Breast epithelium (tissue), 4 donors: ENCODE data around the gene SEZ6L. TPM values are rescaled to one million over a fixed set of nuclear protein-coding genes. Genes with fewer than 3 reads are reported as not detected.

Source experiments
- DNase-seq, 2 donors: peaks; one replicate each; pipeline ENCODE4 v3.0.0-alpha.2; 2019; ENCODE audit warnings: low spot score in 2 of 2
- H3K27ac ChIP-seq, 2 donors: fragments of 200-600 bp; sonication (generic) in 1 of 2; one replicate each; pipeline ENCODE4 v1.5.1; 2016 to 2019; ENCODE audit warnings: mild to moderate bottlenecking in 1 of 2
- H3K27me3 ChIP-seq, 2 donors: fragments of 200-600 bp; sonication (generic) in 1 of 2; one replicate each; pipeline versions ENCODE4 v1.5.1 to v1.6.0; 2017 to 2019; ENCODE audit warnings: control low read depth in 1 of 2, mild to moderate bottlenecking in 1 of 2
- H3K36me3 ChIP-seq: fragments of 200-600 bp; one replicate; pipeline ENCODE4 v1.5.1; 2019
- H3K4me1 ChIP-seq, 2 donors: fragments of 200-600 bp; sonication (generic); one replicate each; pipeline ENCODE4 v1.5.1; 2016 to 2019; ENCODE audit warnings: control low read depth in 1 of 2
- H3K4me3 ChIP-seq, 3 donors: fragments of 200-600 bp; sonication (generic); 1 replicate in 2 of 3; 2 replicates in 1 of 3; pipeline ENCODE4 v1.5.1; 2016 to 2019; ENCODE audit warnings: mild to moderate bottlenecking in 3 of 3, moderate library complexity in 2 of 3
- H3K9me3 ChIP-seq, 2 donors: fragments of 200-600 bp; sonication (generic) in 1 of 2; one replicate each; pipeline ENCODE4 v1.5.1; 2016 to 2019; ENCODE audit warnings: control low read depth in 1 of 2
- POLR2A ChIP-seq: fragments of 450-650 bp; IDR thresholded peaks from one replicate; pipeline ENCODE4 v1.6.1; 2016; ENCODE audit warnings: antibody characterized with exemption, mild to moderate bottlenecking, moderate library complexity
- POLR2AphosphoS5 ChIP-seq, 3 donors: sonication (generic); formaldehyde crosslinking; IDR thresholded peaks; one replicate each; pipeline ENCODE4 v1.6.1; 2017; ENCODE audit warnings: antibody characterized with exemption in 3 of 3
- intact Hi-C: fragments of 100-400 bp; cut with DNase I; formaldehyde crosslinking; loops from one replicate; pipeline ENCODE4 v1.15.1; 2023; ENCODE audit warnings: low total_unique reads
- total RNA-seq, 3 donors: library from RNA; depleted of rRNA; stranded (reverse); fragments of >200 nt; gene quantifications; one replicate each; pipeline ENCODE4 v1.1.0, GENCODE V29; 2016
- TF ChIP-seq, protein P1 (sequence below), 3 donors: fragments of 450-650 bp; IDR thresholded peaks; one replicate each; pipeline ENCODE4 v1.5.1; 2016 to 2017; ENCODE audit warnings: antibody characterized with exemption in 3 of 3, mild to moderate bottlenecking in 3 of 3, moderate library complexity in 3 of 3

SEZ6L gene
- total RNA-seq, 3 donors from 2014 or later, result under 0.01 to 0.16 (median 0.15) TPM

- Histone ChIP-seq H3K27ac (no peak overlapping the region), H3K36me3 (no peaks in the 10 kb centered on the region), H3K4me3 (no peak overlapping the region), H3K9me3 (peaks cover 0 to 5% of the 10 kb centered on the region in 2 donors), H3K4me1 (no peaks in the 10 kb centered on the region), H3K27me3 (no peaks in the 10 kb centered on the region)
- intact Hi-C loops, result no loop called here
- no peak for TF ChIP-seq POLR2A
- TF ChIP-seq, protein P1, sequence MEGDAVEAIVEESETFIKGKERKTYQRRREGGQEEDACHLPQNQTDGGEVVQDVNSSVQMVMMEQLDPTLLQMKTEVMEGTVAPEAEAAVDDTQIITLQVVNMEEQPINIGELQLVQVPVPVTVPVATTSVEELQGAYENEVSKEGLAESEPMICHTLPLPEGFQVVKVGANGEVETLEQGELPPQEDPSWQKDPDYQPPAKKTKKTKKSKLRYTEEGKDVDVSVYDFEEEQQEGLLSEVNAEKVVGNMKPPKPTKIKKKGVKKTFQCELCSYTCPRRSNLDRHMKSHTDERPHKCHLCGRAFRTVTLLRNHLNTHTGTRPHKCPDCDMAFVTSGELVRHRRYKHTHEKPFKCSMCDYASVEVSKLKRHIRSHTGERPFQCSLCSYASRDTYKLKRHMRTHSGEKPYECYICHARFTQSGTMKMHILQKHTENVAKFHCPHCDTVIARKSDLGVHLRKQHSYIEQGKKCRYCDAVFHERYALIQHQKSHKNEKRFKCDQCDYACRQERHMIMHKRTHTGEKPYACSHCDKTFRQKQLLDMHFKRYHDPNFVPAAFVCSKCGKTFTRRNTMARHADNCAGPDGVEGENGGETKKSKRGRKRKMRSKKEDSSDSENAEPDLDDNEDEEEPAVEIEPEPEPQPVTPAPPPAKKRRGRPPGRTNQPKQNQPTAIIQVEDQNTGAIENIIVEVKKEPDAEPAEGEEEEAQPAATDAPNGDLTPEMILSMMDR (IDR thresholded peaks at IDR 0.05), result no peak
- no peak for DNase-seq
These were observed 25.1 kb downstream of the SEZ6L start for GRCh38 chr22:26194313-26194712.

GRCh38 chr22:26194877-26195276 lies 25.6 kb downstream of the SEZ6L start:
- Histone ChIP-seq H3K4me3 (no peak overlapping the region), H3K27me3 (no peaks in the 10 kb centered on the region), H3K36me3 (no peaks in the 10 kb centered on the region), H3K27ac (no peak overlapping the region), H3K4me1 (no peaks in the 10 kb centered on the region), H3K9me3 (peaks cover 0 to 5% of the 10 kb centered on the region in 2 donors)
- no peak for DNase-seq
- TF ChIP-seq, protein P1 (IDR thresholded peaks at IDR 0.05), result no peak
- no peak for TF ChIP-seq POLR2A
- TF ChIP-seq POLR2AphosphoS5 (IDR thresholded peaks at IDR 0.05), result no peak
- intact Hi-C loops, result no loop called here

GRCh38 chr22:26196657-26197056 lies 27.4 kb downstream of the SEZ6L start:
- H3K4me3 ChIP-seq, result no peak overlapping the region
- no peak overlapping the region for H3K27ac ChIP-seq
- no peaks in the 10 kb centered on the region for H3K36me3 ChIP-seq
- H3K9me3 ChIP-seq, result no peaks in the 10 kb centered on the region
- no peaks in the 10 kb centered on the region for H3K27me3 ChIP-seq
- no peak for TF ChIP-seq POLR2A
- no peak for TF ChIP-seq POLR2AphosphoS5 (IDR thresholded peaks at IDR 0.05)
- TF ChIP-seq, protein P1 (IDR thresholded peaks at IDR 0.05), result no peak
- DNase-seq, result no peak
- H3K4me1 ChIP-seq, result no peaks in the 10 kb centered on the region
- intact Hi-C loops, result no loop called here

DNA sequence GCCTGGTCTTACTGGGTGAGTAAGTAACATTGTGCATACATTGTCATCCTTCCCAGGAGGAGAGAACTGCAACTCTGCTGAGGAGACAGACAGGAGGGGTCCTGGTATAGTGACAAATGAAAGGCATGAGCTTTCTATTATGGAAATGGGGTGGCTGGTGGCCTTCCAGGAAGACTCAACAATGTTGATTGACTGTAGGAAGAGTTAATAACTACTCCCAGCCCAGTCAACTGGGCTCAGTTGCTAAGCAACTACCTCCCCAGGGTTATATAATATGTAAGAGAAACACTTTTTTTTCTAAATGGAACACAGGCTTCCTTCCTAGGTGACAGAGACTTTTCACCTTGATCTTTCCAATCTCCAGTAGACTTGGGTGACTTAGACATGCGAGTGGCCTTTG lies 28.2 kb downstream of the SEZ6L start:
- Histone ChIP-seq H3K27ac (no peak overlapping the region), H3K36me3 (no peaks in the 10 kb centered on the region), H3K27me3 (peaks cover 0 to 4% of the 10 kb centered on the region in 2 donors), H3K4me3 (no peak overlapping the region), H3K9me3 (no peaks in the 10 kb centered on the region), H3K4me1 (no peaks in the 10 kb centered on the region)
- TF ChIP-seq POLR2AphosphoS5 (IDR thresholded peaks at IDR 0.05) (no peak), POLR2A (no peak)
- TF ChIP-seq, protein P1 (IDR thresholded peaks at IDR 0.05), result no peak
- DNase-seq, result no peak
- intact Hi-C loops, result no loop called here

DNA sequence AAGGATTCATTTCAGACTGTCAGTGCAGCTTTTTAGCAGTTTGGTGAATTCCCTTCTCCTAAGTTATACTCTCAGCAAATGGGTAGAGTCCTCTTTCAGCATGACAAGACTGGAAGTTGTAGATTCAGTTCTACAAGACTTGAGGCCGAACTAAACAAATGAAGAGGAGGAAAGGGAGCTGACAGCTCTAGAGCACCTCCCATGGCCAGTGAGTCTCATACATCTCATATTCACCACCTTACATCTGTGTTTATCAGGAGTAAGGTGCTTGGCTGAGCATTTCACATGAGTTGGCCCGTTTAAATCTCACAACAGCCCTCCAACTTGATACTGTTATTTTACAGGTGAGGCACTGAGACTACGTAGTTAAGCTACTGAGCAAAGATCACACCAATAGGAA lies 30.4 kb downstream of the SEZ6L start:
- DNase-seq, result no peak
- Histone ChIP-seq H3K4me3 (no peak overlapping the region), H3K9me3 (no peaks in the 10 kb centered on the region), H3K27ac (no peak overlapping the region), H3K4me1 (no peaks in the 10 kb centered on the region), H3K36me3 (no peaks in the 10 kb centered on the region), H3K27me3 (peaks cover 0 to 13% of the 10 kb centered on the region in 2 donors)
- TF ChIP-seq POLR2A (no peak), POLR2AphosphoS5 (IDR thresholded peaks at IDR 0.05) (no peak)
- TF ChIP-seq, protein P1 (IDR thresholded peaks at IDR 0.05), result no peak
- intact Hi-C loops, result no loop called here
